Cerebellar cortex (tissue), 1 donor: ENCODE measurements around the gene THEMIS.
"Not testable (repeated sequence)": the region's sequence is repeated elsewhere in the genome, so short reads cannot be mapped to it uniquely, and the experiment has no call there.

Source experiments
- DNase-seq: peaks from one replicate; pipeline ENCODE4 v3.0.0-alpha.2; 2015; ENCODE audit warnings: low spot score

Gene THEMIS

DNA sequence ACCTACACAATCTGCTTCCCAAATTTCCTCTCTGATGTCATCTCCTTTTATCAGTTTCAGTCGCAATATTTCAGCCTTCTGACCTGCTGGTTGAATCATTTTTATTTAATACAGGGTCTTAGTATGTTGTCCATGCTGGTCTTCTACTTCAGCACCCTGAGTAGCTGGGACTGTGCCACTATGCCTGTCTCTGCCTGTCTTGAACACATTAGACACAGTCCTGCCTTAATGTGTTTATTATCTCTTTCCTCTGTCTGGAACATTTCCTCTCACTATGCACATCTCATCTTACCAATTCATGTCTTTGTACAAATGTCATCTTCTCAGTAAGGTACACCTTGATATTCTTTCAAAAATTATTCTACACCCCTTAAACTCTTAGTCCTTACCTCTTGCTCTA is 106.5 kb downstream of the THEMIS start:
- DNase-seq: no peak

DNA sequence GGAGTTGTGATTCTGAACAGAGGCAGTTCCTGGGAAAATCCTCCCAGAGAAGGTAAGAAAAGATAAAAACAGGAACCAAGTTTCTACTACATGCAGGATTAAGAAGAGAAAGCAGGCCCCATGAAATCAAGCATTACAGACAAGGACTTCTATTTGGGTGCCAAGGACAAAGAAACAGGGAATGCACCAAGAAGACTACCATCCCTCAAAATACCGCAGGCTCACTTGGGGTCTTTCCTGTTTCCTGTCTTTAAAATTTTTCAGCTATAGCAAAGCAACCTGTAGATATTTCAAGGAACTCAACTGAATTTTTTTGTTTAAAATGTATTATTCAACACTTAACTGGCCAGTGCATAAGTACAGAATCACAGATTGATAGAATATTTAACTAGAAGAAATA is 107.5 kb downstream of the THEMIS start:
- DNase-seq: no peak

DNA sequence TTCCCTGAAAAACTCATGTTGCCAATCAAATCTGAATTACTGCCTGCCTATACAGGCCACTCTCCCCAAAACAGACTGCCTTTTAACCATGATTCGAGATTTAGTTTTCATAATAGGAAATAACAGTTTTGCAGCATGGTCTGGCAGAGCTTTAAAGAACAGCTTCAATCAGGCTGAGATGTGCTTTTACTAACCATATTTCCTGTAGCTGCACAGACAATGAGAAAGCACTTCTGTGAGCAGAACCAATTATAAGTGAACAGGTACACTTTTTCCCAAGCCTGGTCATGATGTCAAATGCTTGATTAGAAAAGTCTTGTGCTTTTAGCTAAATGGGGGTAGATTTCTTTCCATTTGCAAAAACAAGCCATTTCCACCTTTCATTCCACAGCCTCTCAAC is 108.2 kb downstream of the THEMIS start:
- DNase-seq: no peak

DNA sequence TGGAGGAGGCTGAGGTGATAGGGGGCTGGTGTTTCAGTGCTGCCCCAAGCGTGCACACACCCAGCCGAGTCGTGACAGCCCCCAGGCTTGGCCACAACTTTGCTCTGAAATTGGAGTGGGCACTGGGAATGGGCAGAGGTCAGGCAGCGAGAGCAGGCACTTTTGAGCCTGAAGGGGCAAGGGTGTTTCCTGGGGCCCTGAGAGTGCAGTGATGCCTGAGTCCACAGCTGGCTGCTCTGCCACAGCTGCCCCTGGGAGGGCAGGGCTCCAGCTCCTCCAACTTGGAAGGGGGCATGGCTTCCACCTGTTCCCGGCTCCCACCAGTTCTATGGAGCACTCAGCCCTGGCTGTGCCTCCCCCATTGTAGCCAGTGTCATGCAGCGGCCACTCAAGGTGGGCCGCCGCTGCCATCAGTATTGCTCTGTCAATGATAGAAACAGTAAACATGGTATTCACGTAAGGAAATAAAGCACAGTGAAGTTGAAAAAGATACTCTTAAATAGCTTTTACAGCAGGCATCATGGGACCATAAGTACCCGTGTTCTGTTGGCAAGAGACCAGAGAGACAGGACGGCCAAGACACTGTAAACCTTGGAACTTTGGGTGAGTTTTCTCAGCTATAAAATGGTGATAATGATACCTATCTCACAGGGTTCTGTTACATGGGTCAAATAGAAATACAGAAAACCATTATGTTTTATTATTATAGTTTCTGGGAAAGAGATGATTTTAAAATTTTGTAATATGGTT is 108.9 kb downstream of the THEMIS start:
- DNase-seq: no peak

DNA sequence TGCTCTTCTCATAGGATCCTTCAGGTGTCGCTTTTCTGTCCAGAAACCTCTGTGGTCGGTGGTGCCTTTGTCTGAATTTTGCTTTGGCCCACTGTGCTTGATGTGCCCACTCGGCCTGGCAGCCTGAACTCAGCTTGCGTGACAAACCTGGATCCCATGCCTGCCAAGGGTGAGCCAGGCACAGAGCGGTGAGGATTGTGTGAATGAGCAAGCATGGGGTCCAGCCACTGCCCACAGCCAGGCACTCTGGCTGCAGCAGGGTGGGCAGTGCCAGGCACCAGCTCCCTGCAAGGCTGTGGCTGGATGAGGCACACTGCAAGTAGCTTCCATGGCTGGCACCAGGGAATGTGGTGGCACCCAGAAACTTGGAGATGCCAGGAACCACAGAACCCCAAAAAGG is 110.3 kb downstream of the THEMIS start:
- DNase-seq: no peak

DNA sequence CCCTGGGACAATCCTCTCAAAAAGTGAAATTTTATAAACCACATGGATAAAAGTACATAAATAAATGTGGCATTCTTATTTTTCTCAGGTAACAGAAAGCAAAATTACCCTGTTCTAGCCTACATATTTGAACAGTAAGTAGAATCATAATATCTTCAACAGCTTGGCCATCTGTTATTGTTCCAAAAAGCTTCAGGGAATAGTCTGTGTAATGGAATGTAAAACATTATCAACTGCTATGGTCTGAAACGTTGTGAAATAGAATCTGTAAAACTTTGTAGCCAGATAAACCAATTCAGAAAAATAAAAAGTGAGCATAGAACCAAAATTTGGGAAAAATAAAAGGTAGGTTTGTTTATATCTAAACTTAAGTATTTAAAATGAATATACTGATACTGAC is 114.7 kb downstream of the THEMIS start:
- DNase-seq: peak; percentile 10

DNA sequence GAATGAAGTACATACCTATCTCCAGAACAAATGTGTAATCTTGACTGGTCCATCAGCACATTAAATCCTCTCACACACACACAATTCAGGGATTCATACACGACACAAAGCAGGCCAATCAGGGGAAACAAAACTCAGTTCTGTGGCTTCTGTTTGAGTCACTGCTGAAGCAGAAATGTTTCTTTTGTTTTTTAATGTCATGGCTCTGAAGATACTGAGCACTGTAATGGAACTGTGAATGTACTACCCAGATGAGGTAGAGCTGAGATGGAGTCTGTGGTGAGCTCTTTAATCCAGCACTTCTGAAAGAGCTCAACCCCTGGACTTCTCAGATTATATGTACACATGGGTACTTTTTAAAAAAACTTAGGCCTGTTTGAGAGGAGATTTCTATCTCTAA is 116.4 kb downstream of the THEMIS start:
- no peak for DNase-seq

DNA sequence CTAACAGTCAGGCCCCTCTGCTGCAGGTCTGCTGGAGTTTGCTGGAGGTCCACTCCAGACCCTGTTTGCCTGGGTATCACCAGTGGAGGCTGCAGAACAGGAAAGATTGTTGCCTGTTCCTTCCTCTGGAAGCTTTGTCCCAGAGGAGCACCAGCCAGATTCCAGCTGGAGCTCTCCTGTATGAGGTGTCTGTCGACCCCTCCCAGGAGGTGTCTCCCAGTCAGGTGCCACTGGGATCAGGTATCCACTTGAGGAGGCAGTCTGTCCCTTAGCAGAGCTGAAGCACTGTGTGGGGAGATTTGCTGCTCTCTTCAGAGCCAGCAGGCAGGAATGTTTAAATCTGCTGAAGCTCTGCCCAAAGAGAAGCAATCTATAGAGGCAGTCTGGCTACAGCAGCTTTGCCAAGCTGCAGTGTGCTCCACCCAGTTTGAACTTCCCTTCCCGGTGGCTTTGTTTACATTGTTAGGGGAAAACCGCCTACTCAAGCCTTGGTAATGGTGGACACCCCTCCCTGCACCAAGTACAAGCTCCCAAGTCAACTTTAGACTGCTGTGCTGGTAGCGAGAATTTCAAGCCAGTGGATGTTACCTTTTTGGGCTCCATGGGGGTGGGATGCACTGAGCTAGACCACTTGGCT is 119.1 kb downstream of the THEMIS start:
- DNase-seq: not testable (repeated sequence)

DNA sequence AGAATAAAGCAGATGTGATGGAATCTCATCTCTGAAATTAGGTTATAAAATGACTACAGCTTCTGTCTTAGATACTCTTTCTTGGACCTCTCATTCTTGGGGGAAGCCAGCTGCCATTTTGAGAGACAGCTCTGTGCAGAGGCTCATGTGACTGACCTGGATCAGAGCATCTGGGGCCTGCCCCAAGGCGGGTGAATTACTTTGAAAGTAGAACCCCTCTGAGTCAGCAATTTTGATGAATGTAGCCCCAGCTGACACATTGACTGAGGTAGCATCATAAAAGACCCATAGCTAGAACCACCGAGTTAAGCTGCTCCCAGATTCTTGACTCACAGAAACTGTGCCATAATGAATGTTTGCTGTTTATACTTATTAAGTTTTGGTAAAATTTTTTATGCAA is 124.5 kb downstream of the THEMIS start:
- no peak for DNase-seq

DNA sequence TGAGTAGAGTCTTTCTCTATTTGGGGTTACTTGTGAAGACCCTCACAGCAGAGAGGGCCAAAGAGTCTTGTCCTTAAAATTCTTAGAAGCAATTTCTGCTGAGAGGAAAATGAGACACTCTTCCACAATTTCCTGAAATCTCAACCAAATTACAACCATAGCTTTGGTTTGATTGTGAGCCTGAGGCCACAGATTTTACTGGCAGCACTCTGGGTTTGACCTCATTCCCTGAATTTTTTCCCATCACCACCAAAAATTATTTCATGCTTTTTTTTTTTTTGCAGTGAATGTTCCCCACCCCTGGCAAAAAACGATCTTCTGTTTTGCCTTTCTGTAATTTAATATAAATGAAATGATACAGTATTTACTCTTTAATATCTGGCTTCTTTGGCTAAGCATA is 125.5 kb downstream of the THEMIS start:
- DNase-seq: no peak

DNA sequence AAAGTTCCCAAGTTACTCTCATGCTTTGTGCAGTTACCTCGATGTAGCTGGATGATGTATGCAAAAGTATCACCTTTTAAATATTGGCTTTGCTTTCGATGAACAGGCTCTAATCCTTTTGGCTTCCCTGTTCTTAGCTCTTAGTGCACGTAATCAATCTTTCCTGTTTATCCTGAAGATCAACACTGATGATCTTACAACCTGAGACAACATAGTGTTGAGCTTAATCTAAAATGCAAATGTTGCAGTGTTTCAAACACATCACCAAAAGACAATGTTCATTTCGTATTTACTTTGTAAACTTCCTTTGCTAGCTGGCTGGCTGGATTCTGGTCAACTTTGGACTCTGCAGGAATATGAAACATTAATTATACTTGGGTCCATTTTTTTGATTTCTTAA is 132.1 kb downstream of the THEMIS start:
- no peak for DNase-seq

DNA sequence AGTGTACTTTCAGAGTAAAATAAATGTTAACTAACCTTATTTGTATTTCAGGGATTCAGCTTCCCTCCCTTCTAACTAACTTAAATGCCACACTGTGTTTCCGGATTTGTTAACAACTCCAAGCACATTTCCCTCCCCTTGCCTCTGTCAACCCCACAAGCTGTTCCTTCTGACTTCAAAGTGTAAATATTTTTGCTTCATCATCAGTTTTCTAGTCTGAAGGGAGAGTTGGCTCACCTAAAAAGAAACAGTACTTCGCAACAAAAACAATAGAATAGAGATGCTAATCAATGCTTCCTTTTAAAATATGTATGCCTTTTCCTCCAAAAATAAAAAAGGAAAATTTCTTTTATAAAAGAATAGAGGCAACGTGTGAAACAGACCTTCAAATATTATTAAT is 132.6 kb downstream of the THEMIS start:
- DNase-seq: no peak

DNA sequence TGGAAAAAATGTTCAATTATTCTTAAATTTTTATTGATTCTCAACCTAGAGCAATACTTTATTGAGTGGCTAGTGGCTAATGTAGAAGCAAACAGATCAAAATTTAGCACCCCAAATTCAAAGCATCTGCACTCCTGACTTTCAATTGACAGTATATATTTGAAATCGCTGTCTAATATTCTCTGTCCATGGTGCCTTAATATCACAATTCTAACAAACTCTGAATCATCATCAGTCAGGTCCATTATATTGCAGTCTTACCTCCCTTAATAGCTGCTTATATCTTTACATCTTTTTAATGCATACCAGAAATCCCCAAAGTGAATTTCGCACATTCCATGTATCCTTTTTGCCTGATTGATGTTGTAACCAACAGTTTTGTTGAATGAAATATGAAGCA is 134.9 kb downstream of the THEMIS start:
- DNase-seq: no peak

DNA sequence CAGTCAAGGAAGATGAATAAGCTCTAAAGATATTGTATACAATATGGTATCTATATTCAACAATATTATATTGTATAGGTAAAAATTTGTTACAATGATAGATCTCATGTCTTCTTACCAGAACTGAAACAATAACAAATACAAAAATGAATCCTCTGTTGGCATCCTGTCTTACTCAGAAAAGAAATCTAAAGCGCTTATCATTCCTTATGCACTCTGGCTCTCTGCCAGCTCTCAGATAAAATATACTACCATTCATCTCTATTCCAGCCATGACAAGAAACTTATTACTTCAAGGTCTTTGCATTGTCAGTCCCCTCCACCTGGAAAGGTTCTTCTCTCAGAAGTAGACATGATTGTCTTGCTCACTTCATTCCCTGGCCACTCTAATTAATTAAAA is 138.6 kb downstream of the THEMIS start:
- DNase-seq: no peak

DNA sequence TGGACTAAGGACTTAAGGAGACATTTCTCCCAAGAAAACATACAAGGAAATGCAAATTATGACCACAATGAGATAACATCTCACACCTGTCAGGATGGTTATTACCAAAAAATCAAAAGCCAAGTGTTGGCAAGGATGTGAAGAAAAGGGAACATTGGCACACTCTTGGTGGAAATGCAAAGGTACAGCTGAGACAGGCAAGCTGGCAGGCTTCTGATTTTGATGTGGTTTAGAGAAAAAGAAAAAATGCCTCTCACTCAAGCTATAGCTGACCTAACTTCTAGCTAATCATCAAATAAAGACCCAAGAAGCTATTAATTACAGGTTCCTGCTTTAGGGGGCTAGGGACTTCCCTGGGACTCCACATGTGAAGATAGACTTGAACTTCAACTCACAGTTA is 139.8 kb downstream of the THEMIS start:
- no peak for DNase-seq

DNA sequence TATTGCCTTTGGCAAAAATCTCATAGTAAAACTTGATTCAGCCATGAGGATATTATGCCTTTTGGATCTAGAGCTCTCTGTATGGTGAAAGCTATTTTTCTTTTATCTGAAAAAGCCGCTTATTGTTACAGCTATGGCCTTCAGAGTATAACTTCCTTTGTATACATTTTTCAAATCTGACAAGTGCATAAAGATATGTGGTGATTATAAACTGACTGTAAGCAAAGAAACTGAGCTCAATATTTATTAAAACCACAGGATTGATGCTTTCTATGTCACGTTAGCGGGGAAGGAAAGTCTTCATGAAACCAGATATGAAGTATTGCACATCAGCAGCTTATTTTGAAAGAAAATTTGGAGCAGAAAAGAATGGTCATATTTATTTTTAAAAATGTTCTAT is 151.8 kb downstream of the THEMIS start:
- no peak for DNase-seq

DNA sequence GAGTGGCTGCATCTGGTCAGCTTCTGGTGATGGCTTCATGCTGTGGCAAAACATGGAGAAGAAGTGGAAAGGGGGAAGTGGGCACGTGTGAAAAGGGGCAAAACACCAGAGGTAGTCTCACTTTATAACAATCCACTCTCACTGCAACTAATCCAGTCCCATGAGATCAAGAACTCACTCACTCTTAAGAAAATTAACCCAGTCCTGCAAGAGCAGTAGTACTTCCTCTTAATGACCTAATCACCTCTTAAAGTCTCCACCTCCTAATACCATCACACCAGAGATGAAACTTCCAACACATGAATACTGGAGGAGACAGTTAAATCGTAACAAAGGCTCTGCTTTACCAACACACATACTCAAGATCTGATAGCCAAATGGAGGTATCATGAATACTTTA is 152.6 kb downstream of the THEMIS start:
- no peak for DNase-seq

DNA sequence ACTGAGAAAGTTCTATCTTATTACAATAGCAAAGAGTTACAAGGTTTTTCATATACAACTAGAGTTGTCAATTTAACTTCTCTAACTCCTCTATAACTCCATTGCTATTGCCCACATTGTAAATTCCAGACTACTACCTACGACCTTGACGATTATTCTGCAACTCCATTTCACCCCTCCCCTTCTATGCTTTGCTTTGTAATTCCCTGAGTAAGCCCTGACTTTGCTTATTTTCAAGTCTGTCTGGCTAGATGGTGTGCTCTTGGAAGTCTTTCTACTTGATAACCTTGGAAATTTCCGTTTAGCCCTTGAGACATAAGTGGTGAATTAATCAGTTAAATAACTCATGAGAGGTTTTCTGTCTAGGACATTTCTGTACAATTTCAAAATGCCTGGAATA is 162.4 kb downstream of the THEMIS start:
- no peak for DNase-seq

DNA sequence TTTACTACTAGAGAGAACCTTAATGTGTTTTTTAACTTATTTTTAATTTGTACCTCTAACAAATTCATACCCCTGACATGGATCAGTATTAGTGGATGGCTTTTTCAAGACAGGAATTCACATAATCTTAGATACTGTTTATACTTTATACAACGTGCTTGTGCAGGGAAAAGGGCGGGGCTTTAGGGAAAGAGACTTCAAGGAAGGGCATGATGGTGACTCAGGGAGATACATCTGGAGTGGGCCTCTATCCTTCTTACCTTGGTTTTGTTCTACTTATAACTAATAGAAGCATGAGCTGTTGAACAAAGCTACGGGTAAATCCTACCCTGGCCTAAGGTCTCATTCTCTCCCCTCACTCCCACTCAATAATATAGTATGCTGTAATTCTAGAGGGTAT is 163.1 kb downstream of the THEMIS start:
- no peak for DNase-seq

DNA sequence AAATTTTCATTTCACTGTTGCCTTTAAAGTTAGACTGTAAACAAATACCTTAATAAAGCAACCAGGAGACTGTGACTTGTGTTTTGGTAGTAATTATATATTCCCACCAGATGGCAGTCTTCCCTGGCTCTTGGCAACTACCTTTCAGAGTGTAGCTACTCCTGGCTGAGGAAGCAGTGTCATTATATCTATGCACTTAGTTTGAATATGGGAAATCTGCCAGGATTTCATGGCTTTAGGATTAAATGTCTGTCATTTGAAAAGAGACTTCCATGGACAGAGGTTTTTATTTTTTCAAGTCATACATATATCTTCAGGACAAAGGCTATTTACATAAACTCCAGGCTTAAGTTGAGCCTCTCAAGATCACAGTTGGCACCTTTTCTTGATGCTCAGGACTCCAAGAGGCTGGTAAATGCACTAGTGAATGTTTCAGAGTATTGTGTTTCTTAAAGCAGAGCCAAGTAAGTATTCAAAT is 163.8 kb downstream of the THEMIS start:
- DNase-seq: peak; percentile 71

DNA sequence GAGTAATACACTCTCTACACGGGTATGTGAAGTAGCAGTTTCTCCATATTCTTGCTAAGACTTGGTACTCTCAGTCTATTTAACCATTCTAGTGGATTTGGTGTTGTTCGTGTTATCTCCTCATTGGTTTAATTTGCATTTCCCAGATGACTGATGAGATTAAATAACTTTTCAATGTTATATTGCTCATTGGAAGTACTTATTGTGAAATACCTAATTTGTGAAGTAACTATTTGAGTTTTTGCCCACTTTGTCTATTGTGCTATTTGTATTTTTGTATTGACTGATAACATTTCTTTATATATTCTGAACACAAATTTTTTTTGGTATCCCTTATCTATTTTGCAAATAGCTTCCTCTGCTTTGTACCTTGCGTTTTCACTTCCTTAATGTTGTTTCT is 167.9 kb downstream of the THEMIS start:
- DNase-seq: no peak

DNA sequence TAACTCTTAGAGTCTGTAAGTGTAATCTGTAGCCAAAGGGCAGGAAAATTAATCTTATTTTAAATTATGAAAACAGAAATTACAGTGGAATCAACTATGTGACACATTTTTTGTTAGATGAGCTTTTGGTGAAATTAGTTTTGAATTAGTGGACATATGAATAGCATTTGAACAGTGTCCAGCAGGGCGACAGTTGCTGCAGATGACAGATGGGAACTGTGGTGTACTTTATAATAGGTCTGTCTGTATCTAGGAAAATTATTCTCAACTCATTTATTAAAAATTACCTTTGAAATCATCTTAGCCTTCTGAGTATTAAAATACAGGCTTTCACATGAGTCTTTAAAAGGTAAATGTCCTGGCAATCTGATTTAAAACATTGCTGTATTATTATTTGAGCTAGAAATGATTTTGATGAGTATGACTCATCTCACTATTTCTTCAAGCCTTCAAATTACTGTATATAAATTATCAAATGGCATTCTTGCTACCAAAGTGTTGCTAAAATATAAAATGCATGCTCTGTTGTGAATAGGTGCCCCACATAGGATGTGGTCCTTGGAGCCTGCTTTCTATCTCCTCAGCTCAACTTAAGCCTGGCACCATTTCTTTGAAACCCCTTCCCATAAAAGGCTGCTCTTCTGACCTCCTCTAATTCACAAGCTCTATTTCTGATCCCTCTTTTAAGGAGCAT is 173.5 kb downstream of the THEMIS start:
- peak; percentile 19 for DNase-seq

DNA sequence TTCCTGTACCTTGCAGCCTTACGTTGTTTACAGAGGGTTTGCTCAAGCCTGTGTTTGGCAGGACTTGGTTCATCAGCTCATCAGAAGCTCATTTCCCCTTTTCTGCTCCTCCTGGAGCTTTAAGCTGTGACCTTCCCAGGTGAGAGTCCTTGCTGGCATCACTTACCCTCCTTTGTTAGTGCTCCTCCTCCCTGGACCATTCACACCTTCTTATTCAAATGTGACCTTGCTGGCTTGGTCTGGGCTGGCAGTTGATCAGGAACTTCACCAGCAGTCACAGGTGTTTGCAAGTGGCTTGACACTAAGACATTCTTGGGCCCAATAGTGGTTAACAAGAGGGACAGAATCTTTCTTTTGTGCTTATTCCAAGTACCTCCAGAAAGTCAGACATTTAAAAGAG is 175.0 kb downstream of the THEMIS start:
- DNase-seq: no peak
